Hematopoietic multipotent progenitor cell treated with erythropoietin and hydrocortisone succinate and interleukin-3 and kit ligand, for 15 days (in vitro differentiated cells): ENCODE results near the gene IQGAP3.
"Not testable (repeated sequence)": the region's sequence is repeated elsewhere in the genome, so short reads cannot be mapped to it uniquely, and the experiment has no call there.

ENCODE experiments used
- DNase-seq: peaks from one replicate; pipeline ENCODE4 v3.0.0-alpha.2; 2015; ENCODE audit warnings: low spot score

IQGAP3 gene, protein sequence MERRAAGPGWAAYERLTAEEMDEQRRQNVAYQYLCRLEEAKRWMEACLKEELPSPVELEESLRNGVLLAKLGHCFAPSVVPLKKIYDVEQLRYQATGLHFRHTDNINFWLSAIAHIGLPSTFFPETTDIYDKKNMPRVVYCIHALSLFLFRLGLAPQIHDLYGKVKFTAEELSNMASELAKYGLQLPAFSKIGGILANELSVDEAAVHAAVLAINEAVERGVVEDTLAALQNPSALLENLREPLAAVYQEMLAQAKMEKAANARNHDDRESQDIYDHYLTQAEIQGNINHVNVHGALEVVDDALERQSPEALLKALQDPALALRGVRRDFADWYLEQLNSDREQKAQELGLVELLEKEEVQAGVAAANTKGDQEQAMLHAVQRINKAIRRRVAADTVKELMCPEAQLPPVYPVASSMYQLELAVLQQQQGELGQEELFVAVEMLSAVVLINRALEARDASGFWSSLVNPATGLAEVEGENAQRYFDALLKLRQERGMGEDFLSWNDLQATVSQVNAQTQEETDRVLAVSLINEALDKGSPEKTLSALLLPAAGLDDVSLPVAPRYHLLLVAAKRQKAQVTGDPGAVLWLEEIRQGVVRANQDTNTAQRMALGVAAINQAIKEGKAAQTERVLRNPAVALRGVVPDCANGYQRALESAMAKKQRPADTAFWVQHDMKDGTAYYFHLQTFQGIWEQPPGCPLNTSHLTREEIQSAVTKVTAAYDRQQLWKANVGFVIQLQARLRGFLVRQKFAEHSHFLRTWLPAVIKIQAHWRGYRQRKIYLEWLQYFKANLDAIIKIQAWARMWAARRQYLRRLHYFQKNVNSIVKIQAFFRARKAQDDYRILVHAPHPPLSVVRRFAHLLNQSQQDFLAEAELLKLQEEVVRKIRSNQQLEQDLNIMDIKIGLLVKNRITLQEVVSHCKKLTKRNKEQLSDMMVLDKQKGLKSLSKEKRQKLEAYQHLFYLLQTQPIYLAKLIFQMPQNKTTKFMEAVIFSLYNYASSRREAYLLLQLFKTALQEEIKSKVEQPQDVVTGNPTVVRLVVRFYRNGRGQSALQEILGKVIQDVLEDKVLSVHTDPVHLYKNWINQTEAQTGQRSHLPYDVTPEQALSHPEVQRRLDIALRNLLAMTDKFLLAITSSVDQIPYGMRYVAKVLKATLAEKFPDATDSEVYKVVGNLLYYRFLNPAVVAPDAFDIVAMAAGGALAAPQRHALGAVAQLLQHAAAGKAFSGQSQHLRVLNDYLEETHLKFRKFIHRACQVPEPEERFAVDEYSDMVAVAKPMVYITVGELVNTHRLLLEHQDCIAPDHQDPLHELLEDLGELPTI (N-terminal part only)

DNA sequence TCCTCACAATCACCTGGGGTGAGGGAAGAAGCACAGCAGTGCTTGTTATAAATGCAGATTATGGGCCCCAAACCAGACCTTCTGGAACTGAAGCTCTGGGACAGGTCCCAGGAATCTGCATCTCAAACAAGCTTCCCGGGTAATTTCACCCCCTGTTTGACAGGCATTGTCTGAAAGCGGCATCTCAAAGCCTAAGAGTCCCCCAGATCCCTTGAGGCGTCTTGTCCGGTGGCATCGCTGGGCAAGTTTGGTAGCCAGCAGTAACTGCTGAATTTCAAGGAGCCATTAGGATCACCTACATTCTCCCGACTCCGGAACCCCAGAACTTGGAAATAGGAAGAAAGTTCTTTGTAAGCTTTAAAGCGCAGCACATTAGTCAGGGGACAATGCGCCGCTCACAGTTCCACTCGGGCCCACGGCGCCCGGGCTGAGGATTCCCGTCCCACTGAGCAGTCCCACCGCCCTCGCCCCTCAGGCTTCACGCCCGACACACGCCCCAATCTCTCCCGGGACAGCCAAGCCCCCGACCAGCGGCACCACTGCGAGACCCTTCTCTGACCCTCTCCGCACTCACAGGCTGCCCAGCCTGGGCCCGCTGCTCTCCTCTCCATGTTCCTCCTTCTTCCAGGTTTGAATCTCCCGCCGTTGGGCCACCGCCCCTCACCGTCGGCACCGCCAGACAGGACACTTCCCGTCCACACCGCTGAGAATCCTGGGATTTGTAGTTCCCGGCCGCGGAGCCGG, at the start of gene IQGAP3:
Gene IQGAP3 (minus strand): TSS at position 647 of the 744 bp plus-strand sequence. CDS start 36 bp downstream, at position 611.
- peak; percentile 77 for DNase-seq

DNA sequence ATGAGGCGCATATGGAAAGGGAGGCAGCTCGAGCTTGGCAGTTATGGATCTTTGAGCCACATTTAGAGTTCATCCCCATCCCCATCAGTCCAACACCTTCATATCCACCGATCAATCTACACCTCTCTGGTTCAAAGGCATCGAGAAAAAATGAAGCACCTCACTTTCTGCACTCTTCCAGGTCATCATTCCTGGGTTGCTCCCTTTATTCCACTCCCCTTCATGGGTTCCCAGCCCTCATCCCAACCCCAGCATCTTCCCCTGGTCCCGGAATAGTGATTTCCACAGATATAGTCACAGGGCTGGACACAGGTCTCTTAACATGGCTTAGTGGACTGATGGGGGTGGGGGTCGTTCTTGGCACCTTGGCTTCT, 47.2 kb upstream of the IQGAP3 start:
- no peak for DNase-seq

DNA sequence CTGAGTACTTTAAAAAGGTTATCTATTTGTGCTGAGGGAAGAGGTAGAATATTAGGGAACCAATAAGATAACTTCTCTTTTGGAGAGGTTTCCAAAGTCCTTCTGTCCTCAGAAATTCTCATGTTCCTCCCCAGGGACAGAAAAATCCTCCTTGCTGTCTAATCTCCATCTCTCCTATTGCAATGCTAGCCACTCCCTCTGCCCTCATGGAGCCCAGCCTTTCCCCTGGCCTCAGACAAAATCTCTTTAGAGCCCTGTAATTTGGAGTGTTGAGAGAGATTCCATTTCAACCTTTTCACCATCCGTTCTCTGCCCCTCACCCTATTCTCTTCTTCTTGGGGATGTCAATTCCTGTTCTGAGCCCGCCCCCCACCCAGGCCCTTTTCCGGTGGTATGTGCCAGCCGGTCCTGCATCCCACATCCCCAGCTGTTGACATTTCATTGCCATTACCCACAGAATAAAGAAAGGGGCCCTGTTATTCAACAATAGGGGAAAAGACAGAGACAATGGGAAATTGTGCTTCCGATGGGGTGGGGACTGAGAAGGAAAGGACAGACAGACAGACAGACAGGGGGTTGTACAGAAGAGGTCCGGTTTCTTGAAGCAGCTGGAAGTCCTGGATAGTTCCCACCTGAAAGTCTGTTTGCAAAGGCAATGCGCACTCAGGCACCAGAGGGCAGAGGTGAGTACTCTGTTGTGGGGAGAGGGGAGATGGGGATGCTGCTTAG, 46.7 kb upstream of the IQGAP3 start, which contains the start of gene HAPLN2:
Gene HAPLN2 (plus strand): TSS at position 563 of the 729 bp plus-strand sequence. CDS start 4,076 bp downstream, outside the sequence.
- DNase-seq, result no peak

DNA sequence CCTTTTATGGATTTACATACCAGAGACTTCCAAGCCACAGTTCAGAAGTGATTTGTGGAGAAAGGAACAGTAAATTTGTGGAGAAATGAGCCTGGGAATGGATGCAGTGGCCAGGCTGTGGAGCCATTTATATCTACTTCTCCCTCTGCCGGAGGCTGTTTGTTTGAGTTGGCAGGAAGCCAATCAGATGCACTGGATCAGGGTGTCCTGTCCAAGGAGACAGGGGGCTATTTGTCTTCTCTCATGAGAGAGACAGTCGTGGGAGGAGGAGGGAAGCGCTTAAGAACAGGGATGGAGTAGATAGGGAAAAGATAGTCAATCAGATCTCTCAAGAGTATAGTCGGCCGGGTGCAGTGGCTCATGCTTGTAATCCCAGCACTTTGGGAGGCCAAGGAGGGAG, 44.1 kb upstream of the IQGAP3 start:
- DNase-seq, result no peak

DNA sequence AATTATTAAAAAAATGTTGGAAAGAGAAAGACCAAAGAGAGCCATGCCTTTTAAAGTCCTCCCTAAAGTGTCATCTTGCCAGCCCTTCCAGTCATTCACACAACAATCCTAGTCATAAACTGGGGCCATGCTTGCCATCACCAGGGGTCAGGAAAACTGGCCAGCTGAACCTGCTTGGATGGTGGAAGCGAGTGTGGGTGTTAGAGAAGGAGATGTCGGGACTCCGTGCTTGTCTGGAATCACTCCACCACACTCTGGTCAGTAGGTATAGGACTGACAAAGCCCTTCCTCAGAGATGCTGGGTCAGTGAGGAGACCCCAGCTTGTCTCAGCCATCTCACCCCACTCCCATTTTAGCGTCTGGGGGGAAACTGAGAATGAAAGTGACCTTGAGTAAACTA, 43.6 kb upstream of the IQGAP3 start:
- no peak for DNase-seq

DNA sequence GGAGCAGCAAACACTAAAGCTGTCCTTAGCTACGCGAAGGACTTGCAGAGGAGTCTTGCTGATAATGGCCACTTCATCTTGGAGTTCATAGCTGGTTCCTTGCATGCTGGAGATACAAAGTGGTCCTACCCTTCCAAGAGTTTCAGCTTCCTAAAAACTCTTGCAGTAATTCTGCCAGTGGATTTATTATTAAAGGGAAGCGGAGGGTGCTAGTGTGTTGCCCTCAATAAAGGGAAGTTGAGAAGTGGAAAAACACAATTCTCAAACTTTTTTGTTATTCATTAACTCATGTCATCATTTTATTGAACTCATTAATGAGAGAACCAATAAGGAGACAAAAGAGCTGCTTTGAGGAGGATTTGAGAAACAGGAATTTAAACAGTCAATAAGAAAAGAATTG, 40.3 kb upstream of the IQGAP3 start:
- no peak for DNase-seq

DNA sequence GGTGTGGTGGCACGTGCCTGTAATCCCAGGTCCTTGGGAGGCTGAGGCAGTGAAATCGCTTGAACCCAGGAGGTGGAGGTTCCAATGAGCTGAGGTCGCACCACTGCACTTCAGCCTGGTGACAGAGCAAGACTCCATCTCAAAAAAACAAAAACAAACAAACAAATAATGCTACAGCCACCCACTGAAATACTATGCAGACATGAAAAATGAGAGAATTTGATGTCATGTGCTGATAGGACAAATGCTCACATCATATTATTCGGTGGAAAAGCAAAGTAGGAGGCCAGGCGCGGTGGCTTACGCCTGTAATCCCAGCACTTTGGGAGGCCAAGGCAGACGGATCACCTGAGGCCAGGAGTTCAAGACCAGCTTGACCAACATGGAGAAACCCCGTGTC, 37.7 kb upstream of the IQGAP3 start:
- DNase-seq, result not testable (repeated sequence)

DNA sequence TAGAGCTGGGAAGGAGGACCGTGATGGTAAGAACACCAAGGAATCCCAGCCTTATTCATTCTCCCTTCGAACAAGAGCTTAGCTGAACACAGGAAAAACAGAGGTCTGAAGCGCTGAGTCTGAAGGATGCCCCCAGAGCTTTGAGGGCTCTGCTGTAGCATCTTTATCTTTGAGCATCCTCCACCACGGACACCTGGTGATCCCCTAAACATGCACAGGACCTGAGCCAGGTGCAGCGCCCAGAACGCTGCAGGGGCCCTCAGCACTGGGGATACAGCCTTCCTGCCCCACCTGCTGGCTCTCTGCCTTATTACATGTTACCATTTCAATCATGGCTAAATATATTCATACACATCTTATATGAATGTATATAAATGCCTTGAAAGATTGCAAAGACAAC, 36.6 kb upstream of the IQGAP3 start:
- DNase-seq, result peak; percentile 45

DNA sequence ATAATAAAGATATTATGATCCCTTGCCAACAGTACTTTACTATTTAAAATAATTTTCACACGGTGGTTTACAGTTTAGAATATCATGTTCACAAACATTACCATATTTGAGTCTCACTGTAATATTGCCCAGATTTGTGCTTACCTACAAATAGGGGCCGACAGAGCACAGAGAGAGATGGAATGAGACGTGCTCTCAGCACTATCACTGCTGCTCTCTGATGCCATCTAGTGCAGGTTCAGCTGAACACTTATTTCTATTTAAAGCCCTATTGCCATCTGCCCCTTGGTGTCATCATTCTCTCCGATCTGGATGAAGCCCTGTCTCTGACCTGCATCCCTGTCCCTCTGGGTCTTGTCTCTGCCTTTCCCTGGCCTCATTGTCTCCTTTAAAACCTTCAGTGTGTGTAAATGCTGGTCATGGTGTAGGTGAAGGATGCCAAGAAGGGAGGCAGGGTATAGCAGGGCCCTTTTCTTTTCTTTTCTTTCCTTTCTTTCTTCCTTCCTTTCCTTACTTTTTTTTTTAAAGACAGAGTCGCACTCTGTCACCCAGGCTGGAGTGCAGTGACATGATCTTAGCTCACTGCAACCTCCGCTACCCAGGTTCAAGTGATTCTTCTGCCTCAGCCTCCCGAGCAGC, 35.8 kb upstream of the IQGAP3 start:
- peak; percentile 64 for DNase-seq

DNA sequence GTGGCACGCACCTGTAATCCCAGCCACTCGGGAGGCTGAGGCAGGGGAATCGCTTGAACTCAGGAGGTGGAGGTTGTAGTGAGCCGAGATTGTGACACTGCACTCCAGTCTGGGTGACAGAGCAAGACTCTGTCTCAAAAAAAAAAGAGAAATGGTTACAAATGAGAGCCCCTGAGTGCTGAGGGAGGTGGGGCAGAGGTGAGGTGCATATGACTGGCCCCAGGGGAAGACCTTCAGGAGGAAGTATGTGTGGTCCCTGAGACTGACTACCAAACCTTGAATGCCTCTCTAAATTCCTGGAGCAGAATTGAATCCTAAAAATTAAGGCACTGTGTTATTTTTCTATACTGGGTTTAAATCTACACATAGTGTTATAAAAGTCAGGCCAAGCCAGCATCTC, 35.0 kb upstream of the IQGAP3 start:
- DNase-seq, result not testable (repeated sequence)

DNA sequence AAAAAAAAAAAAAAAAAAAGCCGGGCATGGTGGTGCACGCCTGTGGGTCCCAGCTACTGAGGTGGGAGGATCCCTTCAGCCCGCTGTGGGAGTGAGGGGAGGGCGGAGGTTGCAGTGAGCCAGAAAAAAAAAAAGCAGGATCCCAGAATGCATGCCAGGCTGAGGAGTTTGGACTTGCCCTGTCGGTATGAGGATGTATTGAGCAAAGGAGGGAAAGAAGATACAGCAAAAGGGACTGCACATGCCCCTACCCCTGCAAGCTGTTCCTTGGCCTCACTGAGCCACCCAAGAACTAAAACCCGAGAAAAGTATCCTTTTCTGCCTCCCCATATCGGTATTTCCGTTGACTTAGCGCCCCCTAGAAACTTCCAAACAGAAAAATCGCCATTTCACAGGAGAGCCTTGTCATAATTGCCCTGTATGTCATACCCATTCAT, 30.2 kb upstream of the IQGAP3 start:
- peak; percentile 23 for DNase-seq

DNA sequence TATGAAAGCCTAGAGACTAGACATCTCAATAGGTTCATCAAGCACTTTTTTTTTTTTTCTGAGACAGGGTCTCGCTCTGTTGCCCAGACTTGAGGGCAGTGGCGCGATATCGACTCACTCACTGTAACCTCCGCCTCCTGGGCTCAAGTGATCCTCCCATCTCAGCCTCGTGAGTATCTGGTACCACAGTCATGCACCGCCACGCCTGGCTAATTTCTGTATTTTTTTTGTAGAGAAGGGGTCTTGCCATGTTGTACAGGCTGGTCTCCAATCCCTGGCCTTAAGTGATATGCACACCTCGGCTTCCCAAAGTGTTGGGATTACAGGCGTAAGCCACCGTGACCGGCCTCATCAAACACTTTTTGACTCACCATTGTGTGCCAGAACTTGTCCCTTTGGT, 29.5 kb upstream of the IQGAP3 start:
- DNase-seq, result no peak

DNA sequence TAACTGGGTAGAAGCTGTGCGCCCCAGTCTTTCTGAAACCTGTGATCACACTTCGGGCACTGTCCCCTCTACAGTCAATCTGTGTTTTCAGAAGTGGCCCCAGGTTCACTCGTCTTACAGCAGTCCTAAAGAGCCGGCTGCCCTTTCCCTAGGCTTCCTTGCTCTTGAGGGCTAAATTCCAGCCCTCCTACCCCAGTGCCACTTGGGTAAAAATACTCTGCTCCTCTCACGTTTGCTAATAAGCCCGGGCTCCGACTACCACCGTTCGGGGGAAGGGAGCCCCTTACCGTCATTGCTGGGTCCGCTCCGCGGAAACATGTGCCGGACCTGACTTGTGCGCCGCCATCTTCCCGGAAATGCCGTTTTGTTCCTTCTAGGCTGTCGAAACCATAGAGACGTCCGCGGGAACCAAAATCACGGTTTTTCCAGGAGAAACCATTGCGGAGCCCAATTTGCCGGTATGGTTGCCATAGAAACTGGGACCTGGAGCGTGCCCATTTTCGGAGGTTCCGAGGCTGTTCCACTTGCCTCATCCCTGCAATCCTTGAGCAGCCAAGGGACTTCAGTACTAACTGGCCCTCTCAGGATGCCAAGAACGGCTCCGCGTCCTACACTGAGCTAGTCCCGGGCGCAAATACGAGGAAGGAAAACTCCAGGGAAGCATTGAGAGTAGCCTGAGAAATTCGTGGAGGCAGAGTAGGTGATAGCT, 28.9 kb upstream of the IQGAP3 start, which contains the start of gene GPATCH4:
Gene GPATCH4 (minus strand): TSS at position 358 of the 709 bp plus-strand sequence.
- DNase-seq, result peak; percentile 67

DNA sequence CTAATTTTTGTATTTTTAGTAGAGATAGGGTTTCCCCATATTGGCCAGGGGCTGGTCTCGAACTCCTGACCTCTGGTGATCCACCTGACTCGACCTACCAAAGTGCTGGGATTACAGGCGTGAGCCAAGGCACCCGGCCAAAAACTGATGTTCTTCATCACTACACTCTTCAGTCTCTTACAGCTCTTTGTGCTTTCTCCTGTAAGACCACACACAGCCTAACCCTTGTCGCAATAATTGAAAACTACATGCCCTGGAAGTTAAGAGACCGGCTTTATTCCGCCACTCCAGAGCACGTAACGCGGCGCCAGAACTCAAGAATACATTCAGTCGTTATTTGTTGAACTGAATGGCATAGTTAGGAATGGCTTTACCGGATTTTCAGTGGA, 28.4 kb upstream of the IQGAP3 start:
- no peak for DNase-seq

DNA sequence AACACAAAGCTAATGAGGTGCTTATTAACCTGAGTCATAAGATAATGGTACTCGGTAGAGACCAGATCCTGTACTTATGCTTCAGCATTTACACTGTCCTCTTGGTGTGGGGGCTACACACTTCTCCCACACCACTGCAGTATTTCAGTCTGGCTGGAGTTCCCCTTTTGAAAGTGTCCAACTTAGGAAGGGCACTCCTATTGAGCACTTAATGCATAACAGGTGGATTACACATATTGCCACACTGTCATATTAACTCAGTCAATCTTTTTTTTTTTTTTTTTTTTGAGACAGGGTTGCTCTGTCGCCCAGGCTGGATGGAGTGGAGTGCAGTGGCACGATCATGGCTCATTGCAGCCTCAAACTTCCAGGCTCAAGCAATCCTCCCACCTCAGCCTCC, 27.4 kb upstream of the IQGAP3 start:
- no peak for DNase-seq

DNA sequence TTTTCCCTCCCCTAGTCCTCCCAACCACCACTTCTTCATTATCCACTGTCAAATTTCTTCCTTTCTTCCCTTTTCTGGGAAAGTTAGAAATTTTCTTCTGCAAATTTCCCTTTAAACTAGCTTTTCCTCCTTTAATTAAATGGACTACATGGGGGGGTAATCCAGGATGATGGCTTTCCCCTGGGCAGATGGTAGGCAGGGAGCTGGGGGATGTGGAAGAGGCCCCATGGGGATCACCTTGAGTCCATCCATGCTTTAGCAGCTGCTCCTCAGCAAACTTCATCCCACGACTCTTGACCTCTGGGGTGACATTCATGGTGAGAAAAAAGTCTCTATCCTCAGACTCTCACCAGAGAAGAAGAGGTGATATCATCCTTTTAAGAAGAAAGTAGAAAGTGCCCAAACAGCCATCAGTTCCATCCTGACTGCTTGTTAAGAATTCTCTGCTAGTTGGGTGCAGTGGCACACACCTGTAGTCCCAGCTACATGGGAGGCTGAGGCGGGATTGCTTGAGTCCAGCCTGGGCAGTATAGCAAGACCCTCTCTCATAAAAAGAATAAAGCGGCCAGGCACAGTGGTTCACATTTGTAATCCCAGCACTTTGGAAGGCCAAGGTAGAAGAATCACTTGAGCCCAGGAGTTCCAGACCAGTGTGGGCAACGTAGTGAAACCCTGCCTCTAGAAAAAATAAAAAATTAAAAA, 26.5 kb upstream of the IQGAP3 start:
- no peak for DNase-seq

DNA sequence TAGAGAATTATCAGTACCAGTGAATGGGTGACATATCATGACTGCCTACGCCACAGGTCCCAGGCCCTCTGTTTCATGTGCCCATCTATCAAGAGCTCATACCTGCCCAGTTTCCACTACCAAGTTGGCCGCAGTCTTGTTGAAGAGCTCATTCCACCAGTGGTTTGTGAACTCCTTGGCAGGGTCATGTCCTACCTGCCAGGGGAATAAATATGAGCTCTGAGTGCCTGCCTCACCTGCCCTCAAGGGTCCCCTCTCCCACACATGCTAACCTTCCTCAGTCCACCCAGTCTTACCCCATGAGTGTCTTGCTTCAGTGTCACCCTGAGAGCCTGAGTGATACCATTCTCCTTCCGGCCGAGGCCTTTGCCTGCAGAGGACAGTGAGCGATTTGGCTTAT, 25.8 kb upstream of the IQGAP3 start:
- DNase-seq, result no peak

DNA sequence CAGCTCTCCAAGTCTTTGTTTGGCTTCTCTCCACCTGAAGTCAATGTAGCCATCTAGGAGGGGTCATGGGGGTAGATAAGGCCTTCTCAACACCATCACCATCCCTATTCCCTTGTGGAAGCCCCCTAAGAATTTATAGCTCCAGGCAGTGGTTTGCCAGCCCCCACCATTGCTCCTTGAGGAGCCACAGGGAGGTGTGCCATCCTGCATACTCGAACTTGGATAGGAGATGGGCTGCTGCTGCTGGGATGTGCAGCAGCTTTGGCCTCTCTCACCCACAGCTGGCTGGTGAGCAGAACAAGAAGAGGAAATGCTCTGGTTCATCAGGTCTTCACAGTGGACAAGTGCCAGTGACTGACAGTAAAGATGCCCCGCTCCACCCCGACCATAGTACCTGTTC, 24.1 kb upstream of the IQGAP3 start:
- no peak for DNase-seq

DNA sequence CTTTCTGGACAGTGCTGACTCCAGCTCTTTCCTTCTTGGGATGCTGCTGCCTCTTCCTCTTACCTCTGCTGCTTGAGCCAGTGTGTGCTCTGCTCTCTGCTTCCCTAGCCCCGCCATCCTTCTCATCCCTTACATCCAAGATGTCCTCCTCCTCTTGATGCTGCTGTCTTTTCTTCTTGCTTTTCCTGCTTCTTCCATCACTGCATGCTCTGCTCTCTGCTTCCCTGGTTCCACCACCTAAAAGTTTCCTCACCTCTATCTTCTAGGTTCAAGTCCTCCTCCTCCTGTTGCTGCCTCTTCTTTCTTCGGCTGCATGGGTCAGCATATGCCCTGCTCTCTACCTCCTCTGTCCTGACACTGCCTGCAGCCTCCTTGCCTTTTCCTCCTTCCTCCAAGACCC, 22.7 kb upstream of the IQGAP3 start:
- DNase-seq, result no peak
